Peyer's patch (tissue), 4 donors: Measurements from ENCODE around the gene ADGRE1.

Experiments used
- CTCF ChIP-seq, 6 experiments: fragments of 450-650 bp in 4 of 6; fragments of 200-600 bp in 2 of 6; sonication (generic) in 1 of 6; IDR thresholded peaks; one replicate each; pipeline ENCODE4 v1.5.1; 2017 to 2019; ENCODE audit warnings: antibody characterized with exemption in 6 of 6, mild to moderate bottlenecking in 3 of 6, moderate library complexity in 1 of 6
- POLR2A ChIP-seq, 2 donors: fragments of 450-650 bp; IDR thresholded peaks; one replicate each; pipeline ENCODE4 v1.5.1; 2017; ENCODE audit warnings: antibody characterized with exemption in 2 of 2, mild to moderate bottlenecking in 2 of 2, moderate library complexity in 2 of 2

- no peak for TF ChIP-seq CTCF (IDR thresholded peaks at IDR 0.05)
- TF ChIP-seq POLR2A (IDR thresholded peaks at IDR 0.05), result no peak
Observed at GRCh38 chr19:6838062-6838655, 49.2 kb upstream of the ADGRE1 start.
